Fibroblast of the aortic adventitia (primary cell): Measurements from ENCODE around the gene BBC3. TPM values are rescaled to one million over a fixed set of nuclear protein-coding genes. Genes with fewer than 3 reads are reported as not detected.

Source experiments
- DNase-seq: peaks from one replicate; pipeline ENCODE4 v3.0.0-alpha.2; 2010; ENCODE audit warnings: low read depth
- H3K4me3 ChIP-seq: 2 replicates; pipeline ENCODE4 v1.5.1; 2011; ENCODE audit warnings: low read depth, mild to moderate bottlenecking, control low read depth, low read length, moderate library complexity
- CTCF ChIP-seq: IDR thresholded peaks from 2 replicates; pipeline ENCODE4 v1.5.1; 2011; ENCODE audit warnings: mild to moderate bottlenecking, low read length, control low read depth, inconsistent platforms; ENCODE audit not compliant: insufficient read depth
- total RNA-seq: library from RNA; depleted of rRNA; stranded (reverse); fragments of >200 nt; gene quantifications from 2 replicates; pipeline ENCODE4 v1.2.3, GENCODE V29; 2012; ENCODE audit warnings: low replicate concordance

Gene BBC3
- total RNA-seq, 1 donor, result 9.2 TPM

GRCh38 chr19:47247308-47247990, 16.4 kb upstream of the BBC3 start:
- no peak overlapping the region for H3K4me3 ChIP-seq
- peak; percentile 85 for DNase-seq
- peak; percentile 94 for TF ChIP-seq CTCF

GRCh38 chr19:47243776-47244547, 13.0 kb upstream of the BBC3 start:
- peak overlapping the region; percentile 66 for H3K4me3 ChIP-seq
- peak; percentile 85 for TF ChIP-seq CTCF
- DNase-seq, result peak; percentile 97

- H3K4me3 ChIP-seq, result peak overlapping the region; percentile 66
- DNase-seq, result peak; percentile 36
- TF ChIP-seq CTCF, result no peak
These were observed 12.4 kb upstream of the BBC3 start for GRCh38 chr19:47243364-47243775.

GRCh38 chr19:47241919-47242577, 11.0 kb upstream of the BBC3 start:
- TF ChIP-seq CTCF, result no peak
- DNase-seq, result no peak
- H3K4me3 ChIP-seq, result no peak overlapping the region

- DNase-seq, result peak; percentile 72
- H3K4me3 ChIP-seq, result peak overlapping the region; percentile 10
These were observed 10.3 kb upstream of the BBC3 start for GRCh38 chr19:47240996-47241918.

More at GRCh38 chr19:47240996-47241918, 10.3 kb upstream of the BBC3 start:
- no peak for TF ChIP-seq CTCF
